ELR (cell line): ENCODE measurements around the gene TSPYL4.
A peak's percentile ranks its signal among the peaks of the same experiment; 100 is the strongest.

Experiments
- DNase-seq: peaks from one replicate; pipeline ENCODE4 v3.0.0-alpha.2; 2015; ENCODE audit warnings: low read depth

The TSPYL4 gene

GRCh38 chr6:116268589-116269293 lies 14.9 kb upstream of the TSPYL4 start:
- DNase-seq = peak; percentile 92

GRCh38 chr6:116267836-116268588 lies 14.1 kb upstream of the TSPYL4 start:
- DNase-seq = peak; percentile 63

GRCh38 chr6:116266803-116267202 lies 12.9 kb upstream of the TSPYL4 start:
- peak; percentile 92 for DNase-seq

GRCh38 chr6:116265041-116265829 lies 11.4 kb upstream of the TSPYL4 start:
- DNase-seq = peak; percentile 76

- no peak for DNase-seq
These were observed 9.5 kb upstream of the TSPYL4 start for GRCh38 chr6:116263353-116263752.

- no peak for DNase-seq
These were observed 4.6 kb upstream of the TSPYL4 start for GRCh38 chr6:116258520-116258919.

- no peak for DNase-seq
These were observed 2.8 kb upstream of the TSPYL4 start for GRCh38 chr6:116256694-116257093.

GRCh38 chr6:116255246-116255800 lies 1.4 kb upstream of the TSPYL4 start:
- no peak for DNase-seq

GRCh38 chr6:116254297-116255056 lies 602 bp upstream of the TSPYL4 start:
- no peak for DNase-seq

- DNase-seq = no peak
These were observed 729 bp downstream of the TSPYL4 start for GRCh38 chr6:116253188-116253504.

- DNase-seq = peak; percentile 77
These were observed 2.1 kb downstream of the TSPYL4 start for GRCh38 chr6:116251568-116252384.

- DNase-seq = no peak
These were observed 5.3 kb downstream of the TSPYL4 start for GRCh38 chr6:116248577-116248976.

GRCh38 chr6:116247285-116247684 lies 6.6 kb downstream of the TSPYL4 start:
- DNase-seq = no peak

- peak; percentile 76 for DNase-seq
These were observed 7.8 kb downstream of the TSPYL4 start for GRCh38 chr6:116246089-116246488.

GRCh38 chr6:116244284-116244683 lies 9.6 kb downstream of the TSPYL4 start:
- DNase-seq = no peak

- no peak for DNase-seq
These were observed 14.0 kb downstream of the TSPYL4 start for GRCh38 chr6:116239856-116240255.

GRCh38 chr6:116239256-116239655 lies 14.6 kb downstream of the TSPYL4 start:
- DNase-seq = no peak

GRCh38 chr6:116238083-116238482 lies 15.8 kb downstream of the TSPYL4 start:
- no peak for DNase-seq

GRCh38 chr6:116234689-116235088 lies 19.2 kb downstream of the TSPYL4 start:
- DNase-seq = no peak

- DNase-seq = peak; percentile 81
These were observed 24.5 kb downstream of the TSPYL4 start for GRCh38 chr6:116229287-116229913.
